Mucosa of stomach (tissue), 1 donor: ENCODE data around the gene HYDIN.

Experiments
- H3K27me3 ChIP-seq: one replicate; pipeline ENCODE4 v1.7.0; 2013; ENCODE audit warnings: mild to moderate bottlenecking, low read length; ENCODE audit not compliant: control insufficient read depth, insufficient read depth
- H3K36me3 ChIP-seq: one replicate; pipeline ENCODE4 v1.7.0; 2013; ENCODE audit warnings: low read length; ENCODE audit not compliant: control insufficient read depth, insufficient read depth
- H3K4me1 ChIP-seq: one replicate; pipeline ENCODE4 v1.7.0; 2013; ENCODE audit warnings: mild to moderate bottlenecking, low read length; ENCODE audit not compliant: control insufficient read depth, insufficient read depth
- H3K4me3 ChIP-seq: one replicate; pipeline ENCODE4 v1.7.0; 2013; ENCODE audit warnings: low read length
- H3K9ac ChIP-seq: one replicate; pipeline ENCODE4 v1.7.0; 2013; ENCODE audit warnings: mild to moderate bottlenecking, low read length, moderate library complexity
- H3K9me3 ChIP-seq: one replicate; pipeline ENCODE4 v1.7.0; 2013; ENCODE audit warnings: mild to moderate bottlenecking, low read length, moderate library complexity; ENCODE audit not compliant: control insufficient read depth
- donor health status: Pancreatic carcinoma.

Gene HYDIN

GRCh38 chr16:70801611-70802010, 428.9 kb downstream of the HYDIN start:
- no peaks in the 10 kb centered on the region for H3K36me3 ChIP-seq
- H3K4me3 ChIP-seq = no peak overlapping the region
- no peak overlapping the region for H3K9ac ChIP-seq

GRCh38 chr16:70800781-70801480, 429.6 kb downstream of the HYDIN start, which contains the start of gene VAC14:
TSS of gene VAC14 (minus strand) at chr16:70801158. CDS start at chr16:70800900, 258 bp downstream.
- Histone ChIP-seq H3K9me3 (no peaks in the 10 kb centered on the region), H3K36me3 (no peaks in the 10 kb centered on the region), H3K9ac (peak within 1 kb of the TSS; percentile 86), H3K4me1 (no peaks in the 10 kb centered on the region), H3K4me3 (peak within 1 kb of the TSS; percentile 88), H3K27me3 (no peaks in the 10 kb centered on the region)

More at GRCh38 chr16:70801611-70802010, 428.9 kb downstream of the HYDIN start:
- H3K9me3 ChIP-seq = no peaks in the 10 kb centered on the region
- H3K27me3 ChIP-seq = no peaks in the 10 kb centered on the region
- no peaks in the 10 kb centered on the region for H3K4me1 ChIP-seq

GRCh38 chr16:70800311-70800710, 430.2 kb downstream of the HYDIN start:
- Histone ChIP-seq H3K9ac (peak overlapping the region; percentile 86), H3K9me3 (no peaks in the 10 kb centered on the region), H3K4me1 (no peaks in the 10 kb centered on the region), H3K4me3 (peak overlapping the region; percentile 88), H3K36me3 (no peaks in the 10 kb centered on the region), H3K27me3 (no peaks in the 10 kb centered on the region)

GRCh38 chr16:70796301-70796700, 434.2 kb downstream of the HYDIN start:
- H3K9ac ChIP-seq = no peak overlapping the region

GRCh38 chr16:70795296-70795912, 435.1 kb downstream of the HYDIN start:
- Histone ChIP-seq H3K9ac (no peak overlapping the region), H3K27me3 (no peaks in the 10 kb centered on the region), H3K4me3 (no peak overlapping the region), H3K9me3 (no peaks in the 10 kb centered on the region), H3K36me3 (no peaks in the 10 kb centered on the region), H3K4me1 (no peaks in the 10 kb centered on the region)

More at GRCh38 chr16:70796301-70796700, 434.2 kb downstream of the HYDIN start:
- Histone ChIP-seq H3K4me1 (no peaks in the 10 kb centered on the region), H3K27me3 (no peaks in the 10 kb centered on the region), H3K4me3 (no peak overlapping the region), H3K36me3 (no peaks in the 10 kb centered on the region), H3K9me3 (no peaks in the 10 kb centered on the region)

- no peak overlapping the region for H3K4me3 ChIP-seq
- H3K9ac ChIP-seq = no peak overlapping the region
- H3K27me3 ChIP-seq = no peaks in the 10 kb centered on the region
- H3K36me3 ChIP-seq = no peaks in the 10 kb centered on the region
- no peaks in the 10 kb centered on the region for H3K9me3 ChIP-seq
- H3K4me1 ChIP-seq = no peaks in the 10 kb centered on the region
Observed at GRCh38 chr16:70793851-70794502, 436.5 kb downstream of the HYDIN start.

- H3K4me3 ChIP-seq = no peak overlapping the region
- no peaks in the 10 kb centered on the region for H3K36me3 ChIP-seq
- no peak overlapping the region for H3K9ac ChIP-seq
- H3K4me1 ChIP-seq = no peaks in the 10 kb centered on the region
- no peaks in the 10 kb centered on the region for H3K9me3 ChIP-seq
- no peaks in the 10 kb centered on the region for H3K27me3 ChIP-seq
Observed at GRCh38 chr16:70790815-70791214, 439.7 kb downstream of the HYDIN start.

GRCh38 chr16:70789595-70790447, 440.7 kb downstream of the HYDIN start:
- peaks cover 3% of the 10 kb centered on the region for H3K36me3 ChIP-seq
- no peak overlapping the region for H3K9ac ChIP-seq
- H3K9me3 ChIP-seq = no peaks in the 10 kb centered on the region
- no peak overlapping the region for H3K4me3 ChIP-seq
- H3K27me3 ChIP-seq = no peaks in the 10 kb centered on the region
- no peaks in the 10 kb centered on the region for H3K4me1 ChIP-seq

- H3K9me3 ChIP-seq = no peaks in the 10 kb centered on the region
- no peaks in the 10 kb centered on the region for H3K27me3 ChIP-seq
- no peak overlapping the region for H3K9ac ChIP-seq
- no peaks in the 10 kb centered on the region for H3K4me1 ChIP-seq
- no peak overlapping the region for H3K4me3 ChIP-seq
- H3K36me3 ChIP-seq = peaks cover 3% of the 10 kb centered on the region
Observed at GRCh38 chr16:70788668-70789594, 441.6 kb downstream of the HYDIN start.

GRCh38 chr16:70786020-70786755, 444.3 kb downstream of the HYDIN start:
- Histone ChIP-seq H3K36me3 (peaks cover 15% of the 10 kb centered on the region), H3K9ac (no peak overlapping the region), H3K4me3 (no peak overlapping the region), H3K4me1 (no peaks in the 10 kb centered on the region), H3K27me3 (no peaks in the 10 kb centered on the region), H3K9me3 (no peaks in the 10 kb centered on the region)
